Heart right ventricle (tissue), 16 donors: ENCODE results near the gene CDC20. TPM values are rescaled to one million over a fixed set of nuclear protein-coding genes. Genes with fewer than 3 reads are reported as not detected.

ENCODE experiments used
- ATAC-seq, 8 donors: fragments of 200-7000 bp; cut with Tn5 transposase; one replicate each; pipeline ENCODE4 v1.9.1; 2020; ENCODE audit warnings: mild to moderate bottlenecking in 8 of 8, moderate library complexity in 8 of 8, moderate number of reproducible peaks in 1 of 8
- DNase-seq, 2 donors: peaks; one replicate each; pipeline ENCODE4 v3.0.0-alpha.2; 2020
- H3K27ac ChIP-seq, 10 donors: fragments of 200-600 bp; sonication (generic) in 2 of 10; one replicate each; pipeline versions ENCODE4 v1.5.0 to v1.8.0; 2020 to 2022; ENCODE audit warnings: mild to moderate bottlenecking in 3 of 10
- H3K27me3 ChIP-seq, 7 donors: fragments of 200-600 bp; one replicate each; pipeline ENCODE4 v1.8.0; 2021 to 2022; ENCODE audit warnings: mild to moderate bottlenecking in 2 of 7
- H3K36me3 ChIP-seq, 9 donors: fragments of 200-600 bp; sonication (generic) in 1 of 9; one replicate each; pipeline versions ENCODE4 v1.5.0 to v1.8.0; 2020 to 2022; ENCODE audit warnings: mild to moderate bottlenecking in 2 of 9
- H3K4me1 ChIP-seq, 9 donors: fragments of 200-600 bp; sonication (generic) in 1 of 9; one replicate each; pipeline versions ENCODE4 v1.5.0 to v1.8.0; 2020 to 2022; ENCODE audit warnings: mild to moderate bottlenecking in 4 of 9
- H3K4me3 ChIP-seq, 10 donors: fragments of 200-600 bp; sonication (generic) in 2 of 10; one replicate each; pipeline versions ENCODE4 v1.5.0 to v1.8.0; 2020 to 2022; ENCODE audit warnings: mild to moderate bottlenecking in 7 of 10, moderate library complexity in 2 of 10
- H3K9me3 ChIP-seq, 11 donors: fragments of 200-600 bp in 10 of 11; sonication (generic) in 2 of 11; one replicate each; pipeline versions ENCODE4 v1.5.0 to v1.8.0; 2013 to 2022; ENCODE audit warnings: mild to moderate bottlenecking in 2 of 11, control low read depth in 1 of 11, moderate library complexity in 1 of 11
- CTCF ChIP-seq, 9 donors: fragments of 200-600 bp; sonication (generic) in 2 of 9; IDR thresholded peaks; one replicate each; pipeline versions ENCODE4 v1.5.0 to v1.8.0; 2021 to 2022; ENCODE audit warnings: antibody characterized with exemption in 9 of 9, mild to moderate bottlenecking in 5 of 9, moderate library complexity in 1 of 9
- WGBS, 2 donors: extraction: QIAGEN DNeasy Blood & Tissue Kit; methylation state at CpG; one replicate each; pipeline ENCODE4 v1.1.7; 2013; ENCODE audit warnings: inconsistent platforms in 1 of 2; 5-methylcytosine and 5-hydroxymethylcytosine counted together
- intact Hi-C, 10 donors: fragments of 100-400 bp; cut with DNase I; formaldehyde crosslinking; loops; one replicate each; pipeline versions ENCODE4 v1.11.1 to v1.14.2; 2022
- polyA plus RNA-seq, 2 donors: library from polyadenylated mRNA; stranded (reverse); fragments of 200-250 nt; gene quantifications; one replicate each; pipeline ENCODE4 v1.2.3, GENCODE V29; 2013
- total RNA-seq, 10 donors: library from RNA; stranded (reverse); fragmentation: NEBNext Ultra II Directional in 3 of 10; extraction: Animal tissue kit (Norgen Biotek cat#: 25700) in 3 of 10; gene quantifications; one replicate each; pipeline versions ENCODE4 v1.2.1 to v1.2.4, GENCODE V29; 2021 to 2023
- donor health status: Arrhythmogenic right ventricular cardiomyopathy.
- donor health status: ischemic (EF 13 %, LVEDD 7.1; RV severe dilation, severe dysfunction).
- donor health status: healthy with polysubstance abuse.
- donor health status: DM: no; HTN: yes; CAD: no.
- donor health status: DM: no; HTN: no; CAD: no.
- donor health status: ischemic (EF 25% LVEDD 6.9; RV normal size, moderate dysfunction).
- donor health status: ischemic (EF 25% LVEDD 5.7; RV mildly dilated, moderate dysfunction).
- donor health status: healthy.
- donor health status: DM: yes; HTN: yes; CAD: no.
- donor health status: Ischemic cardiomyopathy.
- donor health status: ischemic (EF 35%, LVEDD 5.7; RV mildly dilated, moderate dysfunction).
- donor health status: nonischemic (EF 11% LVEDD 7.7; RV severe dilation, severe dysfunction).
- donor health status: DM: yes; HTN: yes; CAD: no.
- donor health status: PGD.
- donor health status: ischemic (EF 29% LVEDD 5.4; RV normal size, mild dysfunction).
- donor health status: nonischemic (EF 23%, LVEDD 6.1; RV moderate dilation, normal function).

CDC20 gene
- total and polyA plus RNA-seq, 12 donors = 0.15 to 9.6 (median 1.4) TPM

- no peaks in the 10 kb centered on the region for H3K27me3 ChIP-seq
- peaks cover 0 to 12% (median 0%) of the 10 kb centered on the region in 9 donors for H3K4me1 ChIP-seq
- WGBS, 2 donors = 92 to 99% methylated on average over 10 of the region's 10 CpGs
- ATAC-seq (no peak), DNase-seq (no peak)
- peaks cover 0 to 90% (median 0%) of the 10 kb centered on the region in 9 donors for H3K36me3 ChIP-seq
- H3K4me3 ChIP-seq = no peak overlapping the region
- H3K27ac ChIP-seq = no peak overlapping the region
- intact Hi-C loops = no loop called here
- no peak for TF ChIP-seq CTCF (IDR thresholded peaks at IDR 0.05)
- H3K9me3 ChIP-seq = no peaks in the 10 kb centered on the region
Observed at GRCh38 chr1:43315963-43316737, 42.6 kb upstream of the CDC20 start.

- Histone ChIP-seq H3K4me1 (peaks cover 0 to 12% (median 0%) of the 10 kb centered on the region in 9 donors), H3K27me3 (no peaks in the 10 kb centered on the region), H3K4me3 (no peak overlapping the region), H3K9me3 (no peaks in the 10 kb centered on the region), H3K36me3 (peaks cover 0 to 90% (median 0%) of the 10 kb centered on the region in 9 donors), H3K27ac (no peak overlapping the region)
- 90 to 92% methylated on average over 16 of the region's 16 CpGs for WGBS, 2 donors
- intact Hi-C loops = no loop called here
- ATAC-seq (no peak), DNase-seq (no peak)
- TF ChIP-seq CTCF (IDR thresholded peaks at IDR 0.05) = no peak
Observed at GRCh38 chr1:43316738-43317520, 41.9 kb upstream of the CDC20 start.

GRCh38 chr1:43317817-43318471 lies 40.8 kb upstream of the CDC20 start:
- TF ChIP-seq CTCF (IDR thresholded peaks at IDR 0.05) = no peak
- Histone ChIP-seq H3K4me3 (no peak overlapping the region), H3K4me1 (peaks cover 0 to 12% (median 0%) of the 10 kb centered on the region in 9 donors), H3K9me3 (no peaks in the 10 kb centered on the region), H3K36me3 (peaks cover 0 to 90% (median 4%) of the 10 kb centered on the region in 9 donors), H3K27ac (no peak overlapping the region), H3K27me3 (no peaks in the 10 kb centered on the region)
- intact Hi-C loops = no loop called here
- ATAC-seq (peak in 2 of 8 donors; percentile 14 to 19), DNase-seq (no peak)
- WGBS, 2 donors = 86 to 89% methylated on average over 15 of the region's 15 CpGs

- H3K36me3 ChIP-seq = peaks cover 0 to 90% (median 4%) of the 10 kb centered on the region in 9 donors
- WGBS, 2 donors = 80 to 88% methylated on average over 4 of the region's 4 CpGs
- H3K27me3 ChIP-seq = no peaks in the 10 kb centered on the region
- no peaks in the 10 kb centered on the region for H3K9me3 ChIP-seq
- H3K4me3 ChIP-seq = no peak overlapping the region
- intact Hi-C loops = no loop called here
- peaks cover 0 to 12% (median 0%) of the 10 kb centered on the region in 9 donors for H3K4me1 ChIP-seq
- ATAC-seq (no peak), DNase-seq (no peak)
- H3K27ac ChIP-seq = no peak overlapping the region
- TF ChIP-seq CTCF (IDR thresholded peaks at IDR 0.05) = no peak
Observed at GRCh38 chr1:43318831-43319230, 40.0 kb upstream of the CDC20 start.
